Panc1 (cell line): ENCODE data around the gene CCBE1.

Experiments used
- CTCF ChIP-seq: fragments of 450-650 bp; IDR thresholded peaks from 2 replicates; pipeline ENCODE4 v1.5.1; 2017; ENCODE audit warnings: mild to moderate bottlenecking
- POLR2AphosphoS5 ChIP-seq: IDR thresholded peaks from 2 replicates; pipeline ENCODE4 v1.6.1; 2012; ENCODE audit warnings: mild to moderate bottlenecking, low read depth, low read length, moderate library complexity
- TCF7L2 ChIP-seq: IDR thresholded peaks from 2 replicates; pipeline ENCODE4 v1.6.1; 2011; ENCODE audit warnings: mild to moderate bottlenecking, low read depth, low read length, inconsistent platforms
- TF ChIP-seq, protein P1 (sequence below), 2 experiments: IDR thresholded peaks; 2 replicates each; pipeline ENCODE4 v1.6.1; 2011 to 2012; ENCODE audit warnings: low read depth in 2 of 2, control low read depth in 1 of 2, low read length in 1 of 2, mild to moderate bottlenecking in 1 of 2, moderate library complexity in 1 of 2; ENCODE audit not compliant: insufficient read depth in 1 of 2

DNA sequence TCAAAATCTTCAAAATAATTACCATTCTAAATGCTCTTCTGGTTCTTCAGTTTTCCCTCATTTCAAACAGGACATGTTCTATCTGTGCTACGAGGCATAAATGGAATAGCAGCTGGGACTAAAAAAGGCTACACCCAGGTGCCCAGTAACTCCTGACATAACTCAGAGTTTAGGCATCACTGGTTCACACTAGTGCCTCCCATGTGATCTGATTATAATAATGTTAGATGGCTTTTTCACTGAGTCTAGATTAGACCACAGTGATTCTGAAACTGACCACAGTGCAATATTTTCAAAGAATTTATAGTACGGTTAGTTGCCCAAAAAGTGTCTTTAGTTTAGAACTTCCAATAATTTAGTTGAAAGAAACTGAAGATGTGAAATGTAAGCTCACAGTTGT, 123.3 kb downstream of the CCBE1 start:
- TF ChIP-seq CTCF (no peak), POLR2AphosphoS5 (no peak), TCF7L2 (no peak)
- TF ChIP-seq, protein P1, sequence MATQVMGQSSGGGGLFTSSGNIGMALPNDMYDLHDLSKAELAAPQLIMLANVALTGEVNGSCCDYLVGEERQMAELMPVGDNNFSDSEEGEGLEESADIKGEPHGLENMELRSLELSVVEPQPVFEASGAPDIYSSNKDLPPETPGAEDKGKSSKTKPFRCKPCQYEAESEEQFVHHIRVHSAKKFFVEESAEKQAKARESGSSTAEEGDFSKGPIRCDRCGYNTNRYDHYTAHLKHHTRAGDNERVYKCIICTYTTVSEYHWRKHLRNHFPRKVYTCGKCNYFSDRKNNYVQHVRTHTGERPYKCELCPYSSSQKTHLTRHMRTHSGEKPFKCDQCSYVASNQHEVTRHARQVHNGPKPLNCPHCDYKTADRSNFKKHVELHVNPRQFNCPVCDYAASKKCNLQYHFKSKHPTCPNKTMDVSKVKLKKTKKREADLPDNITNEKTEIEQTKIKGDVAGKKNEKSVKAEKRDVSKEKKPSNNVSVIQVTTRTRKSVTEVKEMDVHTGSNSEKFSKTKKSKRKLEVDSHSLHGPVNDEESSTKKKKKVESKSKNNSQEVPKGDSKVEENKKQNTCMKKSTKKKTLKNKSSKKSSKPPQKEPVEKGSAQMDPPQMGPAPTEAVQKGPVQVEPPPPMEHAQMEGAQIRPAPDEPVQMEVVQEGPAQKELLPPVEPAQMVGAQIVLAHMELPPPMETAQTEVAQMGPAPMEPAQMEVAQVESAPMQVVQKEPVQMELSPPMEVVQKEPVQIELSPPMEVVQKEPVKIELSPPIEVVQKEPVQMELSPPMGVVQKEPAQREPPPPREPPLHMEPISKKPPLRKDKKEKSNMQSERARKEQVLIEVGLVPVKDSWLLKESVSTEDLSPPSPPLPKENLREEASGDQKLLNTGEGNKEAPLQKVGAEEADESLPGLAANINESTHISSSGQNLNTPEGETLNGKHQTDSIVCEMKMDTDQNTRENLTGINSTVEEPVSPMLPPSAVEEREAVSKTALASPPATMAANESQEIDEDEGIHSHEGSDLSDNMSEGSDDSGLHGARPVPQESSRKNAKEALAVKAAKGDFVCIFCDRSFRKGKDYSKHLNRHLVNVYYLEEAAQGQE (IDR thresholded peaks at IDR 0.05; ENCODE audit: insufficient read depth in 1 of 2, low read depth in 2 of 2, low read length in 1 of 2): no peak
